Osteocyte (in vitro differentiated cells): ENCODE measurements around the gene PTPRB. TPM values are rescaled to one million over a fixed set of nuclear protein-coding genes. Genes with fewer than 3 reads are reported as not detected.

Source experiments
- DNase-seq: peaks from one replicate; pipeline ENCODE4 v3.0.0; 2021; ENCODE audit warnings: mixed read lengths; ENCODE audit not compliant: unreplicated experiment; ENCODE audit errors: extremely low spot score
- H3K27ac Mint-ChIP-seq: one replicate; pipeline ENCODE4 v1.8.0; 2021; ENCODE audit warnings: mild to moderate bottlenecking, mixed read lengths; ENCODE audit not compliant: unreplicated experiment
- H3K27me3 Mint-ChIP-seq: one replicate; pipeline ENCODE4 v1.8.0; 2021; ENCODE audit warnings: mixed read lengths; ENCODE audit not compliant: unreplicated experiment
- H3K36me3 Mint-ChIP-seq: one replicate; pipeline ENCODE4 v1.8.0; 2021; ENCODE audit warnings: mixed read lengths; ENCODE audit not compliant: unreplicated experiment
- H3K4me1 Mint-ChIP-seq: one replicate; pipeline ENCODE4 v1.8.0; 2021; ENCODE audit warnings: mixed read lengths; ENCODE audit not compliant: unreplicated experiment
- H3K4me3 Mint-ChIP-seq: one replicate; pipeline ENCODE4 v1.8.0; 2021; ENCODE audit warnings: mild to moderate bottlenecking, moderate library complexity, mixed read lengths; ENCODE audit not compliant: unreplicated experiment
- H3K9me3 Mint-ChIP-seq: one replicate; pipeline ENCODE4 v1.8.0; 2021; ENCODE audit warnings: mixed read lengths; ENCODE audit not compliant: unreplicated experiment
- CTCF ChIP-seq: fragments of 200-600 bp; sonication (generic); IDR thresholded peaks from 2 replicates; pipeline ENCODE4 v1.5.0; 2021; ENCODE audit warnings: antibody characterized with exemption, mild to moderate bottlenecking, moderate library complexity
- total RNA-seq: library from RNA; stranded (reverse); gene quantifications from 2 replicates; pipeline ENCODE4 v1.2.1, GENCODE V29; 2021

PTPRB gene
- total RNA-seq, 1 donor from 2014 or later, result 0.05 TPM

- no peak for TF ChIP-seq CTCF
- H3K27ac Mint-ChIP-seq, result no peak overlapping the region
- H3K36me3 Mint-ChIP-seq, result no peaks in the 10 kb centered on the region
- no peak for DNase-seq
- H3K4me1 Mint-ChIP-seq, result no peaks in the 10 kb centered on the region
- H3K27me3 Mint-ChIP-seq, result peaks cover 20% of the 10 kb centered on the region
- H3K9me3 Mint-ChIP-seq, result peaks cover 8% of the 10 kb centered on the region
- H3K4me3 Mint-ChIP-seq, result no peak overlapping the region
Observed at GRCh38 chr12:70603044-70603443, 34.2 kb downstream of the PTPRB start.

GRCh38 chr12:70598467-70599193, 38.6 kb downstream of the PTPRB start:
- no peak for TF ChIP-seq CTCF
- H3K27ac Mint-ChIP-seq, result no peak overlapping the region
- no peaks in the 10 kb centered on the region for H3K4me1 Mint-ChIP-seq
- H3K27me3 Mint-ChIP-seq, result peaks cover 10% of the 10 kb centered on the region
- DNase-seq, result no peak
- H3K4me3 Mint-ChIP-seq, result no peak overlapping the region
- no peaks in the 10 kb centered on the region for H3K36me3 Mint-ChIP-seq
- H3K9me3 Mint-ChIP-seq, result peaks cover 3% of the 10 kb centered on the region

- TF ChIP-seq CTCF, result no peak
- H3K36me3 Mint-ChIP-seq, result no peaks in the 10 kb centered on the region
- H3K27me3 Mint-ChIP-seq, result peaks cover 13% of the 10 kb centered on the region
- no peak overlapping the region for H3K4me3 Mint-ChIP-seq
- no peak for DNase-seq
- no peaks in the 10 kb centered on the region for H3K4me1 Mint-ChIP-seq
- H3K27ac Mint-ChIP-seq, result no peak overlapping the region
- H3K9me3 Mint-ChIP-seq, result peaks cover 3% of the 10 kb centered on the region
Observed at GRCh38 chr12:70592664-70593063, 44.6 kb downstream of the PTPRB start.

- no peaks in the 10 kb centered on the region for H3K4me1 Mint-ChIP-seq
- peaks cover 16% of the 10 kb centered on the region for H3K27me3 Mint-ChIP-seq
- no peak for DNase-seq
Observed at GRCh38 chr12:70590549-70591226, 46.5 kb downstream of the PTPRB start.

More at GRCh38 chr12:70590549-70591226, 46.5 kb downstream of the PTPRB start:
- Mint-ChIP-seq H3K4me3 (no peak overlapping the region), H3K36me3 (no peaks in the 10 kb centered on the region), H3K9me3 (peaks cover 3% of the 10 kb centered on the region), H3K27ac (no peak overlapping the region)
- no peak for TF ChIP-seq CTCF
